Stimulated activated naive B cell treated with anti-CD40 and anti-IgM and Interleukin-4, amounts not matched to agents 10 μg/mL and 1 μg/mL and 100 μg/mL, for 72 hours (primary cell): Measurements from ENCODE around the gene RANBP10.

ENCODE experiments used
- ATAC-seq, 2 donors: fragments of 150-1000 bp; cut with Tn5 transposase; replicated peaks; 2 replicates each; pipeline ENCODE4 v1.10.0; 2021; ENCODE audit warnings: moderate library complexity in 1 of 2
- DNase-seq: peaks from one replicate; pipeline ENCODE4 v3.0.0; 2021
- H3K27ac Mint-ChIP-seq: one replicate; pipeline ENCODE4 v1.8.0; 2022; ENCODE audit warnings: mild to moderate bottlenecking, mixed read lengths
- H3K27me3 Mint-ChIP-seq, 2 donors: one replicate each; pipeline ENCODE4 v1.8.0; 2022; ENCODE audit warnings: mixed read lengths in 2 of 2
- H3K36me3 Mint-ChIP-seq, 2 donors: one replicate each; pipeline ENCODE4 v1.8.0; 2022; ENCODE audit warnings: mixed read lengths in 2 of 2, mild to moderate bottlenecking in 1 of 2
- H3K4me1 Mint-ChIP-seq, 2 donors: one replicate each; pipeline ENCODE4 v1.8.0; 2022; ENCODE audit warnings: mixed read lengths in 2 of 2, mild to moderate bottlenecking in 1 of 2
- H3K4me3 Mint-ChIP-seq, 2 donors: one replicate each; pipeline ENCODE4 v1.8.0; 2022; ENCODE audit warnings: mild to moderate bottlenecking in 2 of 2, mixed read lengths in 2 of 2, moderate library complexity in 1 of 2
- H3K9me3 Mint-ChIP-seq, 2 donors: one replicate each; pipeline ENCODE4 v1.8.0; 2022; ENCODE audit warnings: mixed read lengths in 2 of 2, mild to moderate bottlenecking in 1 of 2

Gene RANBP10

GRCh38 chr16:67806428-67807147 is at the start of gene RANBP10, which contains the start of gene TSNAXIP1:
RANBP10 (minus strand) TSS chr16:67806560; CDS start chr16:67806536, 24 bp downstream.
TSNAXIP1 (plus strand) TSS chr16:67806889; CDS start chr16:67807150, 261 bp downstream.
- Mint-ChIP-seq H3K9me3 (peaks cover 0 to 1% of the 10 kb centered on the region in 2 donors), H3K27ac (peak within 1 kb of the TSS; percentile 96), H3K36me3 (peaks cover 14 to 22% of the 10 kb centered on the region in 2 donors), H3K4me3 (peak within 1 kb of the TSS; percentile 95 to 97), H3K4me1 (peaks cover 27 to 40% of the 10 kb centered on the region in 2 donors), H3K27me3 (no peaks in the 10 kb centered on the region)
- ATAC-seq (peak; percentile 90 to 91), DNase-seq (peak; percentile 98)

DNA sequence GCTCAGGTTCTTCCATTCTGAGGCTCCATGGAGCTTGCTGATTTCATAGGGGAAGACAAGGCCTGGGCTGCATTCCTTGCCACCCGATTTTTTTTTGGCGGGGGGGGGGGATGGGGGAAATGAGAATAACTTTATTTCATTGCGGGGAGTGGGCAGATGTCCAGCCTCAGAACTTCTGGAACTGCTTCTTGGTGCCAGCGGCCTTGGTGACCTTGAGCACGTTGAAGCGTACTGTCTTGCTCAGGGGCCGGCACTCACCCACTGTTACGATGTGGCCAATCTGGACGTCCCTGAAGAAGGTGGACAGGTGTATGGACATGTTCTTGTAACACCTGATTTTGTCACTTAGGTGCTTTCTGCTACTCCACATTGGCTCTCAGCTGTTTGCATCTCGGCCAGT is 49.4 kb upstream of the RANBP10 start:
- Mint-ChIP-seq H3K36me3 (peaks cover 19 to 29% of the 10 kb centered on the region in 2 donors), H3K27ac (no peak overlapping the region), H3K9me3 (no peaks in the 10 kb centered on the region), H3K4me3 (no peak overlapping the region), H3K4me1 (peaks cover 25 to 43% of the 10 kb centered on the region in 2 donors), H3K27me3 (no peaks in the 10 kb centered on the region)
- ATAC-seq (no peak), DNase-seq (no peak)

GRCh38 chr16:67853670-67854069 is 47.3 kb upstream of the RANBP10 start:
- Mint-ChIP-seq H3K27ac (no peak overlapping the region), H3K9me3 (no peaks in the 10 kb centered on the region), H3K4me3 (no peak overlapping the region), H3K4me1 (peaks cover 28 to 53% of the 10 kb centered on the region in 2 donors), H3K36me3 (peaks cover 18 to 30% of the 10 kb centered on the region in 2 donors), H3K27me3 (no peaks in the 10 kb centered on the region)
- DNase-seq: no peak
- no peak for ATAC-seq

DNA sequence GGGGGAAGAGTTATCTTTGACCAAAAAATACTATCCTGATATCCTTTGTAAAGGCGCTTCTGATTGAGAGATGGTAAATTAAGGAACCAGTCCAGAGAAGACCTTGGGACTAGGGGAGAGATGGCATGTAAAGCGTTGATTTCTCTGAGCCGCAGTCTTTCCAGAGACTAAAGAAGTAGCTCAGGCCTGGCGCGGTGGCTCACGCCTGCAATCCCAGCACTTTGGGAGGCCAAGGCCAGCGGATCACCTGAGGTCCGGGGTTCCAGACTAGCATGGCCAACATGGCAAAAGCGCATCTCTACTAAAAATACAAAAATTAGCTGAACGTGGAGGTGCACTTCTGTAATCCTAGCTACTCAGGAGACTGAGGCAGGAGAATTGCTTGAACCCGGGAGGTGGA is 41.8 kb upstream of the RANBP10 start:
- Mint-ChIP-seq H3K4me1 (peaks cover 28 to 52% of the 10 kb centered on the region in 2 donors), H3K36me3 (peaks cover 9 to 15% of the 10 kb centered on the region in 2 donors), H3K27me3 (no peaks in the 10 kb centered on the region), H3K9me3 (no peaks in the 10 kb centered on the region), H3K27ac (no peak overlapping the region), H3K4me3 (peak overlapping the region; percentile 92 to 97)
- ATAC-seq (no peak), DNase-seq (no peak)

GRCh38 chr16:67847064-67847861 is 40.9 kb upstream of the RANBP10 start, which contains the start of gene CENPT:
CENPT (minus strand) TSS chr16:67847693; CDS start chr16:67833859, 13,834 bp downstream.
- H3K27me3 Mint-ChIP-seq: no peaks in the 10 kb centered on the region
- peaks cover 9 to 15% of the 10 kb centered on the region in 2 donors for H3K36me3 Mint-ChIP-seq
- peaks cover 33 to 57% of the 10 kb centered on the region in 2 donors for H3K4me1 Mint-ChIP-seq
- ATAC-seq: peak; percentile 59 to 60
- peak within 1 kb of the TSS; percentile 93 to 97 for H3K4me3 Mint-ChIP-seq
- H3K27ac Mint-ChIP-seq: peak within 1 kb of the TSS; percentile 94
- DNase-seq: peak; percentile 11
- no peaks in the 10 kb centered on the region for H3K9me3 Mint-ChIP-seq

GRCh38 chr16:67846320-67847063 is 40.1 kb upstream of the RANBP10 start, which contains the start of gene NUTF2:
NUTF2 (plus strand) TSS chr16:67846933; CDS start chr16:67865131, 18,198 bp downstream.
- Mint-ChIP-seq H3K27ac (peak within 1 kb of the TSS; percentile 94), H3K4me1 (peaks cover 34 to 60% of the 10 kb centered on the region in 2 donors)

DNA sequence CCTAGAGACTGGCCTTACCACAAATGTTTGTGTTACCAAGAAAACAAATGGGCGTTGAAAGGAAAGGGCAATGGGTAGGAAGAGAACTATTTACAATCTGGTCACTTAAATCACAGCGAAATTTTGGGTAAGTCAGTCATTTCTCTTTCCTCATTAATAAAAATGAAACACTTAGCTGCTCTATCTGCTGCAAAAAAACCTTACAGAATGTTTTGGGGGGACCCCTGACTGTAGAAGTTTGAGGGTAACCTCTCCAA is 39.6 kb upstream of the RANBP10 start:
- H3K4me1 Mint-ChIP-seq: peaks cover 35 to 62% of the 10 kb centered on the region in 2 donors
- ATAC-seq (no peak), DNase-seq (no peak)
- H3K36me3 Mint-ChIP-seq: peaks cover 9 to 15% of the 10 kb centered on the region in 2 donors
- H3K27ac Mint-ChIP-seq: peak overlapping the region; percentile 94
- H3K27me3 Mint-ChIP-seq: no peaks in the 10 kb centered on the region
- peak overlapping the region; percentile 93 to 97 for H3K4me3 Mint-ChIP-seq
- no peaks in the 10 kb centered on the region for H3K9me3 Mint-ChIP-seq

More at GRCh38 chr16:67846320-67847063, 40.1 kb upstream of the RANBP10 start, which contains the start of gene NUTF2:
- H3K4me3 Mint-ChIP-seq: peak within 1 kb of the TSS; percentile 93 to 97
- H3K36me3 Mint-ChIP-seq: peaks cover 9 to 15% of the 10 kb centered on the region in 2 donors
- H3K27me3 Mint-ChIP-seq: no peaks in the 10 kb centered on the region
- ATAC-seq: peak; percentile 71 to 76
- H3K9me3 Mint-ChIP-seq: no peaks in the 10 kb centered on the region
- peak; percentile 96 for DNase-seq

DNA sequence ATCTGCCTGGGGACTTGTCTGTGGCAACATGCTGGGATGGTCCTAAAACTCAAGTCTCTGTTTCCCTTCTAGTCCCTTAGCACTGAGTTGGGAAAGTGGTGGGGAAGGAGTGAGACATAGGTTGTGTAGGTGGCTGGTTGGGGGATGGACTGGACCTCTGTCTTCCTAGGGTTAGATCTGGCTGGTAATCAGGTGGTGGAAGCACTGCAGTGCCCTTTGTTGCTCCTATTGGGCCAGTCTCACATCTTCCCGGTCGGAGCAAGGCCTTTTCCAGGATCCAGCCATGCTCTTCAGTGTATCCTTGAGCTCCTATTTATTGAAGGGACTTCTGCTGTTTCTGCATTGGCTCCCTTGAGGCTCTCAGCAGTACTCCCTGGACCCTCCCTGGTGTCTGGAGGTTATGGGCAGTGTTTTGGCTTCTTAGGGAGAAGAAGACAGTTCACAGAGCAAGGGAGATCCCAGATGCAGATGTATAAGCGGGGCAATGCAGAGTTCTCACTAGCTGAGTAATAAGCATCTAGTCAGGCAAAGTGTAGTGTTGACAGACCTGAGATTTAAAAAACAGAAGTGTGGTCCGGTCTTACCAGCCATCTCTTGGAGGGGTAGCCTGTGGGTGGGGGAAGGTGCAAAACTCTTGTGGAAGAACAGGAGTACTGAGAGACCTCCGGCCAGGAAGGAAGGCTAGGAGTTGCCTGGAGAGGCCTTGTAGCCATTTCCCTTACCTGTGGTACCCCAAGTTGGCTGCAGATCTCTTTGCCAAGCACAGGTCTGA is 39.1 kb upstream of the RANBP10 start:
- Mint-ChIP-seq H3K4me1 (peaks cover 35 to 62% of the 10 kb centered on the region in 2 donors), H3K27me3 (no peaks in the 10 kb centered on the region)
- no peak for DNase-seq

GRCh38 chr16:67844497-67844896 is 38.1 kb upstream of the RANBP10 start:
- no peaks in the 10 kb centered on the region for H3K9me3 Mint-ChIP-seq
- peak overlapping the region in 1 of 2 donors; percentile 43 for H3K4me3 Mint-ChIP-seq
- ATAC-seq (no peak), DNase-seq (no peak)
- no peaks in the 10 kb centered on the region for H3K27me3 Mint-ChIP-seq
- peaks cover 35 to 54% of the 10 kb centered on the region in 2 donors for H3K4me1 Mint-ChIP-seq
- H3K27ac Mint-ChIP-seq: no peak overlapping the region
- peaks cover 3 to 8% of the 10 kb centered on the region in 2 donors for H3K36me3 Mint-ChIP-seq

More for the DNA sequence above, 39.1 kb upstream of the RANBP10 start:
- Mint-ChIP-seq H3K27ac (peak overlapping the region; percentile 94), H3K4me3 (peak overlapping the region; percentile 93 to 97), H3K9me3 (no peaks in the 10 kb centered on the region), H3K36me3 (peaks cover 9 to 15% of the 10 kb centered on the region in 2 donors)
- no peak for ATAC-seq

GRCh38 chr16:67843343-67843765 is 37.0 kb upstream of the RANBP10 start:
- H3K27ac Mint-ChIP-seq: peak overlapping the region; percentile 96
- ATAC-seq (no peak), DNase-seq (no peak)
- peaks cover 32 to 47% of the 10 kb centered on the region in 2 donors for H3K4me1 Mint-ChIP-seq
- H3K36me3 Mint-ChIP-seq: peaks cover 0 to 5% of the 10 kb centered on the region in 2 donors
- peak overlapping the region; percentile 95 to 97 for H3K4me3 Mint-ChIP-seq
- no peaks in the 10 kb centered on the region for H3K9me3 Mint-ChIP-seq
- H3K27me3 Mint-ChIP-seq: no peaks in the 10 kb centered on the region

GRCh38 chr16:67842509-67843342 is 36.4 kb upstream of the RANBP10 start:
- Mint-ChIP-seq H3K36me3 (peaks cover 0 to 5% of the 10 kb centered on the region in 2 donors), H3K27me3 (no peaks in the 10 kb centered on the region), H3K9me3 (no peaks in the 10 kb centered on the region), H3K4me3 (peak overlapping the region; percentile 95 to 97), H3K4me1 (peaks cover 32 to 40% of the 10 kb centered on the region in 2 donors), H3K27ac (peak overlapping the region; percentile 96)
- peak; percentile 50 for DNase-seq
- ATAC-seq: peak; percentile 38 to 47

- DNase-seq (peak; percentile 92), ATAC-seq (peak; percentile 62 to 66)
- Mint-ChIP-seq H3K4me3 (peak within 1 kb of the TSS; percentile 95 to 97), H3K27me3 (no peaks in the 10 kb centered on the region), H3K9me3 (no peaks in the 10 kb centered on the region), H3K27ac (peak within 1 kb of the TSS; percentile 98), H3K4me1 (peaks cover 31 to 36% of the 10 kb centered on the region in 2 donors), H3K36me3 (peaks cover 0 to 5% of the 10 kb centered on the region in 2 donors)
Observed at GRCh38 chr16:67841816-67842508, 35.6 kb upstream of the RANBP10 start, which contains the start of gene THAP11. THAP11 (plus strand) TSS chr16:67842320; CDS start chr16:67842555, 235 bp downstream.
